HepG2 (cell line): ENCODE measurements around the gene KIF26B. TPM values are rescaled to one million over a fixed set of nuclear protein-coding genes. Genes with fewer than 3 reads are reported as not detected.

Experiments
- ATAC-seq: fragments of 200-7000 bp; cut with Tn5 transposase; 3 replicates; pipeline ENCODE4 v1.9.1; 2020; ENCODE audit warnings: mild to moderate bottlenecking, moderate library complexity
- BruUV-seq: library from RNA; stranded (reverse); fragments of 400-500 nt; replicated peaks from 2 replicates; lab custom pipeline; 2021; lab: Mats Ljungman, UMichigan
- CTCF ChIA-PET: fragments of 300-600 bp; formaldehyde crosslinking; extraction: SDS; loops from one replicate; lab custom pipeline; 2021; ENCODE audit warnings: low total read pairs, inconsistent platforms, low intra/inter-chr PET ratio; lab: Yijun Ruan, JAX
- POLR2A ChIA-PET: fragments of 350-600 bp; sonication (Branson Sonifier 250); formaldehyde crosslinking; loops from one replicate; lab custom pipeline; 2020; ENCODE audit warnings: antibody characterized with exemption, inconsistent platforms; lab: Yijun Ruan, JAX
- DNase-seq: peaks from one replicate; pipeline ENCODE4 v3.0.0-alpha.2; 2015; ENCODE audit warnings: low spot score
- FAIRE-seq: peaks from 3 replicates; lab custom pipeline; 2011; peaks lifted over from hg19 to GRCh38; lab: Jason Lieb, UNC
- H2AFZ ChIP-seq: one replicate; pipeline ENCODE4 v1.6.1; 2011; ENCODE audit warnings: low read length, inconsistent platforms
- H3K27ac ChIP-seq: fragments of 300-600 bp; 3 replicates; pipeline ENCODE4 v1.8.0; 2011; ENCODE audit warnings: mixed run types, mild to moderate bottlenecking, mixed read lengths, low read length, inconsistent platforms; ENCODE audit not compliant: insufficient read depth; ENCODE audit errors: extremely low read length
- H3K27me3 ChIP-seq, 2 experiments: fragments of 200-600 bp in 1 of 2; 2 replicates in 1 of 2; 3 replicates in 1 of 2; pipeline versions ENCODE4 v1.6.0 to v1.8.0; 2011; ENCODE audit warnings: low read length in 2 of 2, mild to moderate bottlenecking in 2 of 2, moderate library complexity in 2 of 2, inconsistent platforms in 1 of 2; ENCODE audit not compliant: insufficient read depth in 2 of 2, control insufficient read depth in 1 of 2
- H3K36me3 ChIP-seq, 2 experiments: fragments of 200-600 bp in 1 of 2; replicated peaks in 1 of 2; 2 replicates in 1 of 2; 3 replicates in 1 of 2; pipeline versions ENCODE4 v1.5.1 to v1.8.0; 2011; ENCODE audit warnings: low read length in 2 of 2, inconsistent platforms in 1 of 2; ENCODE audit not compliant: insufficient read depth in 2 of 2, control insufficient read depth in 1 of 2
- H3K4me1 ChIP-seq: 2 replicates; pipeline ENCODE4 v1.5.1; 2012; ENCODE audit warnings: low read length, inconsistent platforms; ENCODE audit not compliant: insufficient read depth
- H3K4me2 ChIP-seq: 2 replicates; pipeline ENCODE4 v1.6.0; 2011; ENCODE audit warnings: low read depth, low read length, inconsistent platforms
- H3K4me3 ChIP-seq, 3 experiments: fragments of 200-600 bp in 1 of 3; sonication (generic), shearing (Covaris generic) in 1 of 3; replicated peaks in 1 of 3; 2 replicates each; pipeline ENCODE4 v1.5.1; 2011 to 2016; ENCODE audit warnings: low read length in 3 of 3, inconsistent platforms in 2 of 3, low read depth in 2 of 3, mild to moderate bottlenecking in 2 of 3, control low read depth in 1 of 3, mixed read lengths in 1 of 3; ENCODE audit not compliant: insufficient read depth in 1 of 3
- H3K79me2 ChIP-seq: one replicate; pipeline ENCODE4 v1.6.1; 2011; ENCODE audit warnings: low read length, inconsistent platforms; ENCODE audit not compliant: insufficient read depth
- H3K9ac ChIP-seq: 2 replicates; pipeline ENCODE4 v1.6.0; 2011; ENCODE audit warnings: mild to moderate bottlenecking, low read depth, low read length, inconsistent platforms; ENCODE audit not compliant: insufficient read depth
- H3K9me3 ChIP-seq: 2 replicates; pipeline ENCODE4 v1.5.1; 2012; ENCODE audit warnings: mild to moderate bottlenecking, low read length
- H4K20me1 ChIP-seq: 2 replicates; pipeline ENCODE4 v1.6.0; 2011; ENCODE audit warnings: inconsistent platforms, mild to moderate bottlenecking, low read length, moderate library complexity; ENCODE audit not compliant: insufficient read depth
- CEBPZ ChIP-seq: IDR thresholded peaks from 2 replicates; pipeline ENCODE4 v1.6.1; 2012; ENCODE audit warnings: low read length, improper control_type of control experiment
- CENPBD1 ChIP-seq: sonication (generic); formaldehyde crosslinking; IDR thresholded peaks from 2 replicates; pipeline ENCODE4 v1.8.0; 2022; ENCODE audit warnings: missing genetic modification reagents, low read depth, mild to moderate bottlenecking, borderline replicate concordance
- NCOA2 ChIP-seq: sonication (generic); formaldehyde crosslinking; IDR thresholded peaks from 2 replicates; pipeline ENCODE4 v1.8.0; 2022; ENCODE audit warnings: inconsistent platforms
- NR2F6 ChIP-seq, 2 experiments: IDR thresholded peaks; 2 replicates each; pipeline ENCODE4 v1.6.1; 2016; ENCODE audit warnings: antibody characterized with exemption in 1 of 2, mild to moderate bottlenecking in 1 of 2
- SKI ChIP-seq: fragments of 450-650 bp; IDR thresholded peaks from one replicate; pipeline ENCODE4 v1.6.1; 2018; ENCODE audit warnings: mild to moderate bottlenecking; ENCODE audit not compliant: partially characterized antibody
- STAG1 ChIP-seq: sonication (generic); formaldehyde crosslinking; IDR thresholded peaks from 2 replicates; pipeline ENCODE4 v1.4.0; 2020; ENCODE audit warnings: missing genetic modification reagents
- SYNCRIP ChIP-seq: fragments of 200-400 bp; formaldehyde crosslinking; IDR thresholded peaks from 2 replicates; pipeline ENCODE4 v1.6.1; 2018; ENCODE audit warnings: mild to moderate bottlenecking, low read depth, low read length; ENCODE audit not compliant: insufficient read depth
- ZNF326 ChIP-seq: sonication (generic); formaldehyde crosslinking; IDR thresholded peaks from 2 replicates; pipeline ENCODE4 v1.4.0; 2020; ENCODE audit warnings: missing genetic modification reagents, borderline replicate concordance
- ZZZ3 ChIP-seq: sonication (generic); formaldehyde crosslinking; IDR thresholded peaks from 2 replicates; pipeline ENCODE4 v1.4.0; 2020; ENCODE audit warnings: missing genetic modification reagents, mild to moderate bottlenecking, borderline replicate concordance
- WGBS: methylation state at CpG from one replicate; pipeline ENCODE4 v1.1.6; 2017; ENCODE audit warnings: low lambda C conversion rate; 5-methylcytosine and 5-hydroxymethylcytosine counted together
- in situ Hi-C: cut with HindIII; loops from 2 replicates; pipeline ENCODE4 v1.10.0; 2017; ENCODE audit warnings: low pct_unique_long_range_greater_than_20kb; ENCODE audit not compliant: extremely low pct_ligation_motif_present
- intact Hi-C: fragments of 100-400 bp; cut with micrococcal nuclease; formaldehyde crosslinking; loops from one replicate; pipeline ENCODE4 v1.10.0; 2022; ENCODE audit not compliant: unreplicated experiment
- polyA plus RNA-seq, 8 experiments: library from polyadenylated mRNA; depleted of rRNA in 3 of 8; stranded (reverse) in 7 of 8; unstranded in 1 of 8; fragments of >200 nt; fragmentation: Illumina TruSeq in 4 of 8; extraction: Trizol in 4 of 8; gene quantifications; 2 replicates each; pipeline versions ENCODE4 v1.2.1 to v1.2.3, GENCODE V29; 2011 to 2016; ENCODE audit warnings: low read depth in 4 of 8, missing spikeins in 1 of 8, mixed read lengths in 1 of 8; ENCODE audit not compliant: insufficient read depth in 1 of 8
- total RNA-seq, 5 experiments: library from RNA; depleted of rRNA; stranded (reverse); fragments of >200 nt; fragmentation: Illumina TruSeq; extraction: Trizol; gene quantifications; 2 replicates each; pipeline ENCODE4 v1.2.3, GENCODE V29; 2016; ENCODE audit warnings: low read depth in 1 of 5
- TF ChIP-seq, protein P1 (sequence below): sonication (generic); formaldehyde crosslinking; IDR thresholded peaks from 2 replicates; pipeline ENCODE4 v1.4.0; 2020; ENCODE audit warnings: mild to moderate bottlenecking, missing genetic modification reagents
- TF ChIP-seq, protein P2 (sequence below): sonication (generic); formaldehyde crosslinking; IDR thresholded peaks from 2 replicates; pipeline ENCODE4 v1.9.0; 2021; ENCODE audit warnings: missing genetic modification reagents, mild to moderate bottlenecking, borderline replicate concordance

The KIF26B gene
- total and polyA plus RNA-seq, 2 of the 13 experiments (the other 11 are each of a cell fraction or from before 2014, with no cell fraction given): 0.08 to 0.09 TPM

DNA sequence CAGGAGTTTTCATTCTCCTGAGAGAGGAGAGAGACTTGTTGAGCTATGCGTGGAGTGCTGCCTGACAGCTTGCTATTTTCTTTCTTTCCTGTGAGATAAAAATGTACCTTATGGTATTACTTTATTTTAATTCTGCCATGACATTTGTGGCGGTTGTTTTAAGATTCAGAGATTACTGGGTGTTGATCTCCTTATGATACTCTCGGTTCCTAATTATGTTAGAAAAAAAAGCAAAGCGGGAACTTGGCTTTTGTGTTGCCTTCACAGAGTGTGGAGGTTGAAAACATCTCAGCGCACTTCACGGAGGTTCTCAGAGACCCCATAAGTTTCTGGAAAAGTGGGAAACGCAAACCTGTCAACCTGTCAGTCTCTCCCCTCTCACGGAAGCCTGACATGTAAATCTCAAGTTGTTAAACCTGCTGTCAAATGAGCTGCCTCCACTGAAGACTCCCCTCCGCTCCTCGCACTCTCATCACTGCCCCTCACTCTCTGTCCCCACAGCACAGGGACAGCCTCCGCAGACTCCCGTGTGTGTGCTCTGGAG is 405.6 kb downstream of the KIF26B start:
- Histone ChIP-seq H3K9me3 (no peaks in the 10 kb centered on the region), H3K36me3 (no peaks in the 10 kb centered on the region), H3K27me3 (no peaks in the 10 kb centered on the region), H2AFZ (no peak overlapping the region), H3K4me3 (no peak overlapping the region), H4K20me1 (no peaks in the 10 kb centered on the region), H3K9ac (no peak overlapping the region), H3K4me2 (no peak overlapping the region), H3K27ac (no peak overlapping the region), H3K79me2 (no peaks in the 10 kb centered on the region), H3K4me1 (peaks cover 16% of the 10 kb centered on the region)
- DNase-seq: no peak
- intact Hi-C loops (no loop called here), in situ Hi-C loops (no loop called here)
- no TSS peak for BruUV-seq
- CTCF ChIA-PET: no interaction called here
- POLR2A ChIA-PET: no interaction called here
- FAIRE-seq: no peak
- no peak for ATAC-seq
- no peak for TF ChIP-seq ZZZ3 (CRISPR knock-in tag)
- TF ChIP-seq NR2F6 (IDR thresholded peaks at IDR 0.05): no peak
- no peak for TF ChIP-seq NR2F6 (CRISPR knock-in tag; IDR thresholded peaks at IDR 0.05)
- 80% methylated on average over 12 of the region's 12 CpGs for WGBS

DNA sequence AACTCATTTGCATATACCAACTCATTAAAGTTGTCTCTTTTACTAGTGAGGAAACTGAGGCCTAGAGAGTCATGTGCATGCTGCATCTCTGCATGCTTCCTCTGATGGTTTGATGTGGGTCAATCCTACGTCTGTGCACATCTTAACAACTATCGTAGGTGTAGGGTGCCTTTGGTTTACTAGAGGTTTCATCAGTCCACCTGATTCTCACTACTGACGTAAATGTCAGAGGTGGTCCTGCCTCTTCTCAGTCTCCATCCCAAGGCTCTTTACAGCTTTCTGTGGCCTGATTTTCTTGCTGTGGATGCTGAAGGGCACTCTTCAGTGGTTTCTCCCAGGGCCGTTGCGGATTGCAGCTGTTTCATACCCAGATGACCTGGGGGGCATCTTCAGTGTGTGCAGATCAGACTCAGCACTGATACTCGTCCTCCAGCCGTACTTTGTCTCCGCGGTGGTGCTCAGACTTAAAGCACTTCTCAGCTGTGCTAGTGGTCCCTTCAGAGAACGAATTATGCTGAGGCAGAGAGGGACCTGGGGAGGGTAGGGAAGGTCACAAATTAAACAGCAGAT is 407.0 kb downstream of the KIF26B start:
- intact Hi-C loops: no loop called here
- POLR2A ChIA-PET: no interaction called here
- Histone ChIP-seq H4K20me1 (no peaks in the 10 kb centered on the region), H3K4me3 (no peak overlapping the region), H3K4me1 (peaks cover 16% of the 10 kb centered on the region), H3K27me3 (no peaks in the 10 kb centered on the region; a peak in 1 of 5 replicates), H3K27ac (no peak overlapping the region), H3K79me2 (no peaks in the 10 kb centered on the region), H3K4me2 (no peak overlapping the region), H2AFZ (no peak overlapping the region), H3K36me3 (no peaks in the 10 kb centered on the region), H3K9me3 (no peaks in the 10 kb centered on the region), H3K9ac (no peak overlapping the region)
- 58% methylated on average over 10 of the region's 10 CpGs for WGBS
- DNase-seq (no peak), FAIRE-seq (no peak), ATAC-seq (no peak)
- CTCF ChIA-PET: no interaction called here
- in situ Hi-C loops: no loop called here
- no TSS peak for BruUV-seq
- TF ChIP-seq, protein P1, sequence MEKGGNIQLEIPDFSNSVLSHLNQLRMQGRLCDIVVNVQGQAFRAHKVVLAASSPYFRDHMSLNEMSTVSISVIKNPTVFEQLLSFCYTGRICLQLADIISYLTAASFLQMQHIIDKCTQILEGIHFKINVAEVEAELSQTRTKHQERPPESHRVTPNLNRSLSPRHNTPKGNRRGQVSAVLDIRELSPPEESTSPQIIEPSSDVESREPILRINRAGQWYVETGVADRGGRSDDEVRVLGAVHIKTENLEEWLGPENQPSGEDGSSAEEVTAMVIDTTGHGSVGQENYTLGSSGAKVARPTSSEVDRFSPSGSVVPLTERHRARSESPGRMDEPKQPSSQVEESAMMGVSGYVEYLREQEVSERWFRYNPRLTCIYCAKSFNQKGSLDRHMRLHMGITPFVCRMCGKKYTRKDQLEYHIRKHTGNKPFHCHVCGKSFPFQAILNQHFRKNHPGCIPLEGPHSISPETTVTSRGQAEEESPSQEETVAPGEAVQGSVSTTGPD (CRISPR knock-in tag): no peak
- TF ChIP-seq, protein P2, sequence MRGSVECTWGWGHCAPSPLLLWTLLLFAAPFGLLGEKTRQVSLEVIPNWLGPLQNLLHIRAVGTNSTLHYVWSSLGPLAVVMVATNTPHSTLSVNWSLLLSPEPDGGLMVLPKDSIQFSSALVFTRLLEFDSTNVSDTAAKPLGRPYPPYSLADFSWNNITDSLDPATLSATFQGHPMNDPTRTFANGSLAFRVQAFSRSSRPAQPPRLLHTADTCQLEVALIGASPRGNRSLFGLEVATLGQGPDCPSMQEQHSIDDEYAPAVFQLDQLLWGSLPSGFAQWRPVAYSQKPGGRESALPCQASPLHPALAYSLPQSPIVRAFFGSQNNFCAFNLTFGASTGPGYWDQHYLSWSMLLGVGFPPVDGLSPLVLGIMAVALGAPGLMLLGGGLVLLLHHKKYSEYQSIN (CRISPR knock-in tag): no peak
- TF ChIP-seq NCOA2 (no peak), SYNCRIP (no peak), CENPBD1 (CRISPR knock-in tag) (no peak), ZNF326 (no peak), CEBPZ (no peak), STAG1 (CRISPR knock-in tag) (no peak), SKI (no peak)
